ENCODE data around the gene DMD. TPM values are rescaled to one million over a fixed set of nuclear protein-coding genes. Genes with fewer than 3 reads are reported as not detected.

Gene DMD
- total RNA-seq, 3 donors from 2014 or later, result 11.2 to 140 (median 12.6) TPM

DNA sequence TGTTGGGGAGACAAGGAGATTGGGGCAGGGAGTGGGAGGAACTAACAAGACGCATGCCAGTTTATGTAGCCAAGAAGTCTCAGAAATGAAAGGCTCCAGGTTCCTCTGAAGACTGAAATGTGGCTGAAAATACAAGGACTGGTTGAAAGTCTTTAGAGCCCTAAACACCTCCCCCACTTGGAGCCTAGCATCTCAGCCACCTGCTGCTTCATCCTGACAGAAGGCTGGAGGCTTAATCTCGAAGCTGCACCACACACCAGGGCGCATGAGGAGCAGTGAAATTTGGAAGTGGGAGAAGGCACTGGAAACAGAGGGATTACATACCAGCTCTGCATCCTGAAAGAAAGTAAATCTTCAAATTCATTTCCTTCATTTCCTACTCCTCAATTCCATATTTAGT is 1978.8 kb downstream of the DMD start:
- intact Hi-C loops (cut with DNase I, micrococcal nuclease), result no loop called here
- H3K4me1 ChIP-seq (ENCODE audit: low read depth), result no peaks in the 10 kb centered on the region
- no peak overlapping the region for H3K4me3 ChIP-seq
- ATAC-seq, result no peak
- TF ChIP-seq, protein P1, sequence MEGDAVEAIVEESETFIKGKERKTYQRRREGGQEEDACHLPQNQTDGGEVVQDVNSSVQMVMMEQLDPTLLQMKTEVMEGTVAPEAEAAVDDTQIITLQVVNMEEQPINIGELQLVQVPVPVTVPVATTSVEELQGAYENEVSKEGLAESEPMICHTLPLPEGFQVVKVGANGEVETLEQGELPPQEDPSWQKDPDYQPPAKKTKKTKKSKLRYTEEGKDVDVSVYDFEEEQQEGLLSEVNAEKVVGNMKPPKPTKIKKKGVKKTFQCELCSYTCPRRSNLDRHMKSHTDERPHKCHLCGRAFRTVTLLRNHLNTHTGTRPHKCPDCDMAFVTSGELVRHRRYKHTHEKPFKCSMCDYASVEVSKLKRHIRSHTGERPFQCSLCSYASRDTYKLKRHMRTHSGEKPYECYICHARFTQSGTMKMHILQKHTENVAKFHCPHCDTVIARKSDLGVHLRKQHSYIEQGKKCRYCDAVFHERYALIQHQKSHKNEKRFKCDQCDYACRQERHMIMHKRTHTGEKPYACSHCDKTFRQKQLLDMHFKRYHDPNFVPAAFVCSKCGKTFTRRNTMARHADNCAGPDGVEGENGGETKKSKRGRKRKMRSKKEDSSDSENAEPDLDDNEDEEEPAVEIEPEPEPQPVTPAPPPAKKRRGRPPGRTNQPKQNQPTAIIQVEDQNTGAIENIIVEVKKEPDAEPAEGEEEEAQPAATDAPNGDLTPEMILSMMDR (IDR thresholded peaks at IDR 0.05), result no peak
- no peaks in the 10 kb centered on the region for H3K36me3 ChIP-seq (ENCODE audit: low read depth)
- H3K9me3 ChIP-seq, result no peaks in the 10 kb centered on the region
- DNase-seq, result no peak

DNA sequence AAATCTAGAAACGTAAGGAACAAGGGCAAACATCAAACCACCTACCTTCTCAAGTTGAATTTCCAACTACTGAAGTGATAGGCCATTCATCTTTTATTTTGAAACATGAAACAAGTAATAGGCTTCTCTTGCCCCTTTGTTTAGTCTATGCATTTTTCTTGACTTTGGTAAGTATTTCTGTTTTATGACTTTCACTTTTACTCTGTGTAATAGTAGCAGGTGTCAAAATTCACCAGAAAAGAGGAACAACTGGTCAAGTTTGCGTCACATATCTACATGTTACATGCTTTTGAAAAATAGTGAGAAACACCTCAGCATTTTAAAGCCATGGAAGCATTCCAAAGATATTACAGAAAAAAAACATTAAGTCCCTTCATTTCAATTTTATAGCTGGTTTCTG is 1982.4 kb downstream of the DMD start:
- intact Hi-C loops (cut with DNase I, micrococcal nuclease), result no loop called here
- Histone ChIP-seq H3K4me3 (no peak overlapping the region), H3K4me1 (ENCODE audit: low read depth) (no peaks in the 10 kb centered on the region), H3K9me3 (no peaks in the 10 kb centered on the region), H3K36me3 (ENCODE audit: low read depth) (no peaks in the 10 kb centered on the region)
- TF ChIP-seq, protein P1 (IDR thresholded peaks at IDR 0.05), result no peak
- peak; percentile 15 for ATAC-seq
- no peak for DNase-seq

DNA sequence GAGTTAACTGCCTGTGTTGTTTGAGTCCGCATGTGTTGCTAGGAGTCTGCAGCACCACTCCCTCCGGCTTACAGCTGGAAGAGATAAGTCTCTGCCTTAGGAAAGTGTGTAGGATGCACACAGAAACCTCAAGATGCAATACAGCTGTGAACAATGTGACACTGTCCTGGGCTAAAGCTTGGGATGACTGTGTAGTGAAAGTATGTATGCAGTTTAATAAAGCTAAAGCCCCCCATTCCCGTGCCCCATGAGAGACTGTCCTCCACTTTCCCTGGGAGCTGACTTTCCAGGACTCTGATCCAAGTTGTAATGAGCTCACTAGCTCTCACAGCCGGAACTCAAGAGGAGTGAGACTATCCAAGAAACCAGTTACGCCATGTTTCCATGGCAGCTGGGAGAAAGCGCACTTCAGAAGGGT is 1982.9 kb downstream of the DMD start:
- Histone ChIP-seq H3K36me3 (ENCODE audit: low read depth) (no peaks in the 10 kb centered on the region), H3K4me3 (no peak overlapping the region), H3K9me3 (no peaks in the 10 kb centered on the region), H3K4me1 (ENCODE audit: low read depth) (no peaks in the 10 kb centered on the region)
- intact Hi-C loops (cut with DNase I, micrococcal nuclease), result no loop called here
- TF ChIP-seq, protein P1 (IDR thresholded peaks at IDR 0.05), result no peak
- DNase-seq, result peak in 1 of 3 donors; percentile 15
- ATAC-seq, result peak; percentile 33

- H3K9me3 ChIP-seq, result no peaks in the 10 kb centered on the region
- ATAC-seq (no peak), DNase-seq (no peak)
- TF ChIP-seq, protein P1 (IDR thresholded peaks at IDR 0.05), result no peak
- no peaks in the 10 kb centered on the region for H3K4me1 ChIP-seq (ENCODE audit: low read depth)
- no peak overlapping the region for H3K4me3 ChIP-seq
- intact Hi-C loops (cut with DNase I, micrococcal nuclease), result no loop called here
- H3K36me3 ChIP-seq (ENCODE audit: low read depth), result no peaks in the 10 kb centered on the region
Observed at GRCh38 chrX:31227250-31227649, 1984.1 kb downstream of the DMD start.

DNA sequence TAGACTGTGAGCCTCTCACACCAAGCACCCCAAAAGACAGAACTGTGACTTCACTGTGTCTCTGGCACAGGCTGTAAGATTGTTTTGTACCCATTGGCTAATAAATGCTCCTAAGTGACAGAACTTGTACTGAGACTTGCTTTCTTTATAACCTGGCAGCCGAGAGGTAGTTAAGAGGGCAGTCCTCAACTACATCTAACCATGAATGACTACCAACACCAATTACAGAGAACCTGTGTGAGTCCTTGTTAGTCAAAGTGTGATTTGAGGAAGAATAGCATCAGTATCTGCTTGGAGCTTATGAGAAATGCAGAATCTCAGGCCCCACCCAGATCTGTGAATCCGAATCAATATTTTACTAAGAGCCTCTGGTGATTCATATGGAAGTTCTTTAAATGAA is 1985.5 kb downstream of the DMD start:
- intact Hi-C loops (cut with DNase I, micrococcal nuclease), result no loop called here
- H3K4me1 ChIP-seq (ENCODE audit: low read depth), result no peaks in the 10 kb centered on the region
- TF ChIP-seq, protein P1 (IDR thresholded peaks at IDR 0.05), result no peak
- H3K36me3 ChIP-seq (ENCODE audit: low read depth), result no peaks in the 10 kb centered on the region
- no peak overlapping the region for H3K4me3 ChIP-seq
- no peak for ATAC-seq
- no peaks in the 10 kb centered on the region for H3K9me3 ChIP-seq
- DNase-seq, result no peak

DNA sequence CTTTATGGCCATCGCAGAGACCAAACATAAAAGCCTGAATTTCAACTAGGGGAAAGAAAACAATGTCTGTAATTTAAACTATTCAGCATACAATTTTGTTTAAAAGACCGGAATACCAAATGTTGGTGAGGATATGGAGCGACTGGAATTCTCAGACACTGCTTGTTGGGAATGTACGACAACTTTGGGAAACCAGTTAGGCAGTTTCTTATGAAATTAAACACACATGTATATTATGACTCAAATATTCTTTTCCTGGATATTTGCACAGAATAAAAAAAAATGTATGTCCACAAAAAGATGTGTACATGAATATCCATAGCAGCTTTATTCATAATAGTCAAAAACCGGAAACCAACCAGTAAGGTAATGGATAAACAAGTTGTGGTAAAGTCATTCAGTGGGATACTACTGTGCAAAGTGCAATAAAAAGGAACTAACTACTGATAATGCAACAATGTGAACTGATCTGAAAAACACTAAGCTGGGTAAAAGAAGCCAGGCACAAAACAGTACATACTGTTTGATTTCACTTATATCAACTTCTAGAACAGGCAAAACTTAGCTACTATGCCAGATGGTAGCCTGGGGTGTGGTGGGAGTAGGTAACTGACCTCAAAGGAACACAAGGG is 1986.9 kb downstream of the DMD start:
- H3K4me3 ChIP-seq, result no peak overlapping the region
- H3K36me3 ChIP-seq (ENCODE audit: low read depth), result no peaks in the 10 kb centered on the region
- intact Hi-C loops (cut with DNase I, micrococcal nuclease), result no loop called here
- TF ChIP-seq, protein P1 (IDR thresholded peaks at IDR 0.05), result no peak
- no peaks in the 10 kb centered on the region for H3K9me3 ChIP-seq
- H3K4me1 ChIP-seq (ENCODE audit: low read depth), result no peaks in the 10 kb centered on the region
- DNase-seq (no peak), ATAC-seq (peak; percentile 30)
